Measurements from ENCODE around the gene IFFO2. TPM values are rescaled to one million over a fixed set of nuclear protein-coding genes. Genes with fewer than 3 reads are reported as not detected.

Gene IFFO2
- total RNA-seq, 3 donors from 2014 or later (not counting 1 experiment from before 2014, with no cell fraction given), result 52.4 to 105 (median 66.5) TPM

DNA sequence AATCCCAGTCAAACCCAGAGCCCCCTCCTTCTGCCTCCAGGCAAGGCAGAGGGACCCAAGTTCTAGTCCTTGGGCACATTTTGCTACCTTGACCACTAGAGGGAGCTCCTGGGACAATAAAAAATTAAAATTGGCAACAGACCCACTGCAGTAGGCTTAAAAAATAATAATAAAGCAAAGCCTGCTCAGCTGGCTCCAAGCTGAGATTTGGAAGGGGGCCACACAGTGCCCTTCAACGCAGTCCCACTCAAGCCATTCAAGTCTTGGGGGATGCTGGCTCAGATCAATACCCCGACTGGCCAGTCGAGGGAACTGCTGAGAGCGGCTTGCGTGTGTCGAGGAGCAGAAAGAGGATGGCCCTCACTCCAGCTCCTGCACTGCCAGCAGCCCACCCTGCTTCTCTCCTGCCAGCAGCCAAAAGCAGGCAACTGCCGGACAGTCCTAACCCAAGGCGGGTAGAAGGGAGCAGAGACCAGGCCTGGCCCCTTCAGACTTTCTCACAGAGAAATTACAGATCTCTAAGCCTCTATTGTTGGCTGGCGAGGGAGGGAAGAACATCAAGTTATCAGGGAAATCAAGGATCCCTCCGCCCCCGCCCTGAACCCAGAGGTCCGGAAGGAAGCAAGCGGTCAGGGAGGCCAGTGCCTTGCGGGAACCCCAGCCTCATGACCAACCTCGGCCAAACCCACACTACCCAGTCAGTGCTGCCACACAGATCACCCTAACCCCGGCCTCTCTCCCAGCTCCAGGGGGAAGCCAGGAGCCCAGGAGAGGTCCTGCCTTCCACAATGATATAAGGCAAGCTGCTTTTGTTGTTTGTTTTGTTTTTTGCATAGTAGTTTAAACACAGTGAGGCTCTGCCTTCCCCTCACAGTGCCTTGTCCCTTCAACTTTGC lies 49.2 kb downstream of the IFFO2 start:
- Histone ChIP-seq H3K9me3 (ENCODE audit: control insufficient read depth, insufficient read depth, low read length) (no peaks in the 10 kb centered on the region), H3K27ac (ENCODE audit: low read length) (peak overlapping the region; percentile 24), H3K27me3 (ENCODE audit: control insufficient read depth, insufficient read depth, low read length) (no peaks in the 10 kb centered on the region), H3K4me1 (ENCODE audit: control insufficient read depth, insufficient read depth, low read length) (peaks cover 28% of the 10 kb centered on the region), H3K4me3 (ENCODE audit: low read length) (no peak overlapping the region), H3K36me3 (ENCODE audit: control insufficient read depth, insufficient read depth, low read length) (peaks cover 40% of the 10 kb centered on the region)
- Mint-ChIP-seq H3K27ac (peak overlapping the region; percentile 77 to 81), H3K4me3 (peak overlapping the region; percentile 37), H3K4me1 (peaks cover 27 to 36% of the 10 kb centered on the region in 2 donors), H3K27me3 (ENCODE audit: low read depth in 2 of 2) (no peaks in the 10 kb centered on the region), H3K9me3 (no peaks in the 10 kb centered on the region), H3K36me3 (no peaks in the 10 kb centered on the region)
- ATAC-seq (peak in 1 of 3 donors; percentile 15), DNase-seq (peak; percentile 47 to 85)
- WGBS (ENCODE audit: insufficient coverage), result 48% methylated on average over 16 of the region's 16 CpGs
- intact Hi-C loops (cut with micrococcal nuclease), result loop anchor here (1.0 kb wide), 1 partner anchor 65 kb away; no protein-coding TSS in a partner anchor
- TF ChIP-seq, protein P1, sequence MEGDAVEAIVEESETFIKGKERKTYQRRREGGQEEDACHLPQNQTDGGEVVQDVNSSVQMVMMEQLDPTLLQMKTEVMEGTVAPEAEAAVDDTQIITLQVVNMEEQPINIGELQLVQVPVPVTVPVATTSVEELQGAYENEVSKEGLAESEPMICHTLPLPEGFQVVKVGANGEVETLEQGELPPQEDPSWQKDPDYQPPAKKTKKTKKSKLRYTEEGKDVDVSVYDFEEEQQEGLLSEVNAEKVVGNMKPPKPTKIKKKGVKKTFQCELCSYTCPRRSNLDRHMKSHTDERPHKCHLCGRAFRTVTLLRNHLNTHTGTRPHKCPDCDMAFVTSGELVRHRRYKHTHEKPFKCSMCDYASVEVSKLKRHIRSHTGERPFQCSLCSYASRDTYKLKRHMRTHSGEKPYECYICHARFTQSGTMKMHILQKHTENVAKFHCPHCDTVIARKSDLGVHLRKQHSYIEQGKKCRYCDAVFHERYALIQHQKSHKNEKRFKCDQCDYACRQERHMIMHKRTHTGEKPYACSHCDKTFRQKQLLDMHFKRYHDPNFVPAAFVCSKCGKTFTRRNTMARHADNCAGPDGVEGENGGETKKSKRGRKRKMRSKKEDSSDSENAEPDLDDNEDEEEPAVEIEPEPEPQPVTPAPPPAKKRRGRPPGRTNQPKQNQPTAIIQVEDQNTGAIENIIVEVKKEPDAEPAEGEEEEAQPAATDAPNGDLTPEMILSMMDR (IDR thresholded peaks at IDR 0.05), result peak; percentile 93

DNA sequence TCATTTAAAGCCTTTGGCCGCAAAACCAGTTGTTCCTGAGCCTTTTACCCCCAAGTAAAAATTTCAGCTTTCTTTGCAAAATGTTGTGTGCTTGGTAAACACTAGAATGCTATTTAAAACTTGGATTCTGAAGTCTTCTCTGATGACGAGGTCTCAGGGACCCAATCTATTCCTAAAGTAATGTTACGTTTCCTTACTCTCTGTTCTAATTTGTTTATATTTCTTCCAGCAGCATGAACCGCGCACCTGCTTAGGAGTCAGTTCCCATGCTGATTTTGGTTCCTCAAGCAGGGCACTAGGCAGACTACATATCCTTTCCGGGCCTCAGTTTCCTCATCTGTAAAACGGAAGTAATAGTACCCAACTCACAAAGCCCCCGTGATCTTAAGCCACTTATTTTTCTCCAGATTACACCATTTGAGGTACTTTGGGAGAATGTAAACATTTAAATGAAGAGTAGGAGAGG lies 53.2 kb downstream of the IFFO2 start:
- intact Hi-C loops (cut with micrococcal nuclease), result loop anchor here (2.0 kb wide), 1 partner anchor 53 kb away; the partner anchor contains the start of gene IFFO2
- DNase-seq, result peak in 1 of 2 donors; percentile 16
- H3K9me3 ChIP-seq (ENCODE audit: control insufficient read depth, insufficient read depth, low read length), result no peaks in the 10 kb centered on the region
- ATAC-seq, result no peak
- peak overlapping the region; percentile 91 for H3K27ac ChIP-seq (ENCODE audit: low read length)
- H3K4me1 ChIP-seq (ENCODE audit: control insufficient read depth, insufficient read depth, low read length), result peaks cover 35% of the 10 kb centered on the region
- H3K9me3 Mint-ChIP-seq, result no peaks in the 10 kb centered on the region
- peaks cover 9% of the 10 kb centered on the region for H3K36me3 ChIP-seq (ENCODE audit: control insufficient read depth, insufficient read depth, low read length)
- peak overlapping the region; percentile 90 to 95 for H3K27ac Mint-ChIP-seq
- peak overlapping the region; percentile 70 for H3K4me3 ChIP-seq (ENCODE audit: low read length)
- peaks cover 27 to 34% of the 10 kb centered on the region in 2 donors for H3K4me1 Mint-ChIP-seq
- H3K27me3 ChIP-seq (ENCODE audit: control insufficient read depth, insufficient read depth, low read length), result no peaks in the 10 kb centered on the region
- TF ChIP-seq, protein P1 (IDR thresholded peaks at IDR 0.05), result no peak
- WGBS (ENCODE audit: insufficient coverage), result 52% methylated on average over 7 of the region's 8 CpGs
- peak overlapping the region; percentile 96 for H3K4me3 Mint-ChIP-seq
- H3K36me3 Mint-ChIP-seq, result no peaks in the 10 kb centered on the region
- H3K27me3 Mint-ChIP-seq (ENCODE audit: low read depth in 2 of 2), result no peaks in the 10 kb centered on the region

DNA sequence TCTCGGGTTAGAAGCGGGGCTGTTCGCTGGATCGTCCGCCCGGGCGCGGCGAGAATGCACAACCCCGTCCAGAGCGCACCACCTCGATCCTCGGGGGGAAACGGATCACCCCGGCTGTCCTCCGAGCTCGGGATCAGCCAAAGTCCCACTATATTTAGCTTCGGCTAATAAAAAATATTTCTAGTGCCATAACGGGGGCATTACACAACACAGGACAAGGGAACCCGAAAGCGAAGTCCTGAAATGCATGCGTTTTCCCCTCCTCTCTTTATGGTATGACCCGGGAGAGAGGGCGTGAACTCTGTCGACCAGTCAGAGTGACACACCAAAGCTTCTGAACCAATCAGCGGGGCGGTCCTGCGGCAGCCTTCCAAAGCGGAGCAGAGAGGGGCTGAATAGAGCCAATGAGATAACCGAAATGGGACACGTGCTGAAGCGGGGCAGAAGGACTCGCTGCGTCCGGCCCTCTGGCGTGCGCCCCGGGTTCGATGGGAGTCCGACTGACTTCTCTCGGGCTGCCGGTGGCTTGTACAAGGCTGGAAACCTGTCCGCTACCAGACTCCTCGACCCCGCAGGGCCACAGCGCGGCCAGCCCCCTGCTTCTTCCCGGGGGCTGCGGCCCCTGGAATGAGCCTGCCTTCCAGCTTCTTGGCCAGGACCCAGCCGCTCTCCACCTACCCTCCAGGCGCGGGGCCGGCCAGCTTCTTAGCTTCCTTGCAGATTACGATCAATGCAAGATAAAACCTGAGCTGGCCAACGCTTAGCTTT lies 53.8 kb downstream of the IFFO2 start, which contains the start of gene ALDH4A1:
TSS of gene ALDH4A1 (minus strand) at position 33 of the 768 bp plus-strand sequence. CDS start at position 1, 32 bp downstream.
- Mint-ChIP-seq H3K4me1 (peaks cover 25 to 28% of the 10 kb centered on the region in 2 donors), H3K9me3 (no peaks in the 10 kb centered on the region), H3K4me3 (peak within 1 kb of the TSS; percentile 96), H3K36me3 (no peaks in the 10 kb centered on the region), H3K27me3 (ENCODE audit: low read depth in 2 of 2) (no peaks in the 10 kb centered on the region), H3K27ac (peak within 1 kb of the TSS; percentile 90 to 95)
- DNase-seq, result peak; percentile 86 to 96
- Histone ChIP-seq H3K27ac (ENCODE audit: low read length) (peak within 1 kb of the TSS; percentile 91), H3K4me1 (ENCODE audit: control insufficient read depth, insufficient read depth, low read length) (peaks cover 28% of the 10 kb centered on the region), H3K27me3 (ENCODE audit: control insufficient read depth, insufficient read depth, low read length) (no peaks in the 10 kb centered on the region), H3K36me3 (ENCODE audit: control insufficient read depth, insufficient read depth, low read length) (peaks cover 3% of the 10 kb centered on the region), H3K9me3 (ENCODE audit: control insufficient read depth, insufficient read depth, low read length) (no peaks in the 10 kb centered on the region), H3K4me3 (ENCODE audit: low read length) (peak within 1 kb of the TSS; percentile 70)
- peak; percentile 93 to 98 (median 94) for ATAC-seq
- intact Hi-C loops (cut with micrococcal nuclease), result loop anchor here (2.0 kb wide), 1 partner anchor 54 kb away; the partner anchor contains the start of gene IFFO2
- TF ChIP-seq, protein P1 (IDR thresholded peaks at IDR 0.05), result no peak
- under 1% methylated on average over 55 of the region's 55 CpGs for WGBS (ENCODE audit: insufficient coverage)

Data from natural killer cell (primary cell).